Measurements from ENCODE around the gene EGFL7. TPM values are rescaled to one million over a fixed set of nuclear protein-coding genes. Genes with fewer than 3 reads are reported as not detected.

Gene EGFL7
- total RNA-seq, 1 donor from 2014 or later, result 56.2 TPM

DNA sequence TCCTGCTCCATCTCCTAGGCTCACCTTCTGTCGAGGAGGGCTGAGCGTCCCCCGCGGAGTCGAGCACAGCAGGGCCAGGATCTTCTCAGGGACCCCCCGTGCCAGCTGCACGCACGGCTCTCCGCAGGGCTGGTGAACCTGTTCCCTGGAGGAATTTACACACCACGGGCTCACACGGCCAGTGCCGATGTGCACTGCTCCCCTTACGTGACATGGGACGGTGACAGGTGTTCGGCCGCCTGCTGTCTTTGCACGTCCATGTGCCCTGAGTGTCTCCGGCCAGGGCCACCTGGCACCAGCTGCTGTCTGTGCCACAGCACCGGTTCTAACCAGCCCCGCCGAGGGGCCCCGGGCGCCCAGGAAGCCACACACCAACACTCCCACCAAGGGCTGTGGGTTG is 33.2 kb downstream of the EGFL7 start:
- Histone ChIP-seq H3K27me3 (ENCODE audit: control insufficient read depth, insufficient read depth, low read length) (peaks cover 6% of the 10 kb centered on the region), H3K36me3 (ENCODE audit: control insufficient read depth, insufficient read depth, low read length) (no peaks in the 10 kb centered on the region), H3K4me3 (ENCODE audit: low read depth, low read length) (no peak overlapping the region)
- TF ChIP-seq, protein P1, sequence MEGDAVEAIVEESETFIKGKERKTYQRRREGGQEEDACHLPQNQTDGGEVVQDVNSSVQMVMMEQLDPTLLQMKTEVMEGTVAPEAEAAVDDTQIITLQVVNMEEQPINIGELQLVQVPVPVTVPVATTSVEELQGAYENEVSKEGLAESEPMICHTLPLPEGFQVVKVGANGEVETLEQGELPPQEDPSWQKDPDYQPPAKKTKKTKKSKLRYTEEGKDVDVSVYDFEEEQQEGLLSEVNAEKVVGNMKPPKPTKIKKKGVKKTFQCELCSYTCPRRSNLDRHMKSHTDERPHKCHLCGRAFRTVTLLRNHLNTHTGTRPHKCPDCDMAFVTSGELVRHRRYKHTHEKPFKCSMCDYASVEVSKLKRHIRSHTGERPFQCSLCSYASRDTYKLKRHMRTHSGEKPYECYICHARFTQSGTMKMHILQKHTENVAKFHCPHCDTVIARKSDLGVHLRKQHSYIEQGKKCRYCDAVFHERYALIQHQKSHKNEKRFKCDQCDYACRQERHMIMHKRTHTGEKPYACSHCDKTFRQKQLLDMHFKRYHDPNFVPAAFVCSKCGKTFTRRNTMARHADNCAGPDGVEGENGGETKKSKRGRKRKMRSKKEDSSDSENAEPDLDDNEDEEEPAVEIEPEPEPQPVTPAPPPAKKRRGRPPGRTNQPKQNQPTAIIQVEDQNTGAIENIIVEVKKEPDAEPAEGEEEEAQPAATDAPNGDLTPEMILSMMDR (IDR thresholded peaks at IDR 0.05; ENCODE audit: insufficient read depth, low read length, poor library complexity, severe bottlenecking), result no peak
- DNase-seq (ENCODE audit: low read depth), result no peak

DNA sequence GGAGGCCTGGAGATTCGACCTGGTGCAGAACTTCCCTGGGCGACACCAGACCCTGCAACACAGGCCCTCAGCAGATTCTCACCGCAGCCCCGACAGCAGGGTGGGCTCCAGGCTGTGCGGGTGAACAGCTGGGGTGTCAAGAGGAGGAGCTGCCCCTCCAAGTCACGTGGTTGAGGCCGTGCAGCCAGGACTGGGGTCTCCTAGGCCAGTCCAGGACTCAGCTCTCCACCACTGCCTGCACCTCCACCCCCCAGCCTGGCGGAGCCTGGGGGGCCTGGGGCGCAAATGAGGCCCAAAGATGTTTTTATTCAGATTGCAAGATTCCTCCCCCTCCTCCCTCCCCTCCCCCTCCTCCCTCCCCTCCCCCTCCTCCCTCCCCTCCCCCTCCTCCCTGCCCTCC is 33.8 kb downstream of the EGFL7 start:
- TF ChIP-seq, protein P1 (IDR thresholded peaks at IDR 0.05; ENCODE audit: insufficient read depth, low read length, poor library complexity, severe bottlenecking), result no peak
- Histone ChIP-seq H3K27me3 (ENCODE audit: control insufficient read depth, insufficient read depth, low read length) (peaks cover 11% of the 10 kb centered on the region), H3K4me3 (ENCODE audit: low read depth, low read length) (no peak overlapping the region), H3K36me3 (ENCODE audit: control insufficient read depth, insufficient read depth, low read length) (no peaks in the 10 kb centered on the region)
- DNase-seq (ENCODE audit: low read depth), result no peak

DNA sequence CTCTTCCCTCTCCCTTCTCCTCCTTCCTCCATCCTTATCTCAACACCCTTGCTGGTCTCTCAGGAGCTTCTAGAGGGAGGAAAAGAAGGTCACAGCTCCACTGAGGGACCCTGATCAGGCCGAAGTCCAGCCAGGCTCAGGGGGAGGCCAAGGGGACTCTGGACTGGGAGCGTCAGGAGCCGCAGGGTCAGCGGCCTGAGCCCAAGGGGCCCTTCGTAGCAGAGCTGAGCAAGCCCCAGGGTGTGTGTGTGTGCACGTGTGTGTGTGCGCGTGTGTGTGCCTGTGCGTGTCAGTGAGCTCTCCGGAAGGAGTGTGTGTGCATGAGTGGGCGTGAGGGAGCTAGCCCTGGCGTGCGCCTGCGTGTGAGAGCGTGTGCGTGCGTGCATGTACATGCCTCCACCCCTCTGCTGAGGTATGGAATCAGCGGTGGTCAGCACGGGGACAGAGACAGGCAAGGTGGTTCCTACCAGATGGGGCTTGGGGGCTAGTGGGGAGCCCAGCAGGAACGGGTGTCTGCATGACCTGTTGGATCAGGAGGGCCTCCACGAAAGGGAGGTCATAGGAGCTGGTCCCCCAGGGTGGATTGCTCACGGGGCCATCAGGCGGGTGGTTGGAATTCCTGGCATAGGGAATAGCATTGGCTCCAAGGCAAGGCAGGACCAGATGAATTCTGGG is 34.6 kb downstream of the EGFL7 start:
- TF ChIP-seq, protein P1 (IDR thresholded peaks at IDR 0.05; ENCODE audit: insufficient read depth, low read length, poor library complexity, severe bottlenecking), result no peak
- Histone ChIP-seq H3K4me3 (ENCODE audit: low read depth, low read length) (no peak overlapping the region), H3K27me3 (ENCODE audit: control insufficient read depth, insufficient read depth, low read length) (peaks cover 14% of the 10 kb centered on the region), H3K36me3 (ENCODE audit: control insufficient read depth, insufficient read depth, low read length) (no peaks in the 10 kb centered on the region)
- DNase-seq (ENCODE audit: low read depth), result no peak

DNA sequence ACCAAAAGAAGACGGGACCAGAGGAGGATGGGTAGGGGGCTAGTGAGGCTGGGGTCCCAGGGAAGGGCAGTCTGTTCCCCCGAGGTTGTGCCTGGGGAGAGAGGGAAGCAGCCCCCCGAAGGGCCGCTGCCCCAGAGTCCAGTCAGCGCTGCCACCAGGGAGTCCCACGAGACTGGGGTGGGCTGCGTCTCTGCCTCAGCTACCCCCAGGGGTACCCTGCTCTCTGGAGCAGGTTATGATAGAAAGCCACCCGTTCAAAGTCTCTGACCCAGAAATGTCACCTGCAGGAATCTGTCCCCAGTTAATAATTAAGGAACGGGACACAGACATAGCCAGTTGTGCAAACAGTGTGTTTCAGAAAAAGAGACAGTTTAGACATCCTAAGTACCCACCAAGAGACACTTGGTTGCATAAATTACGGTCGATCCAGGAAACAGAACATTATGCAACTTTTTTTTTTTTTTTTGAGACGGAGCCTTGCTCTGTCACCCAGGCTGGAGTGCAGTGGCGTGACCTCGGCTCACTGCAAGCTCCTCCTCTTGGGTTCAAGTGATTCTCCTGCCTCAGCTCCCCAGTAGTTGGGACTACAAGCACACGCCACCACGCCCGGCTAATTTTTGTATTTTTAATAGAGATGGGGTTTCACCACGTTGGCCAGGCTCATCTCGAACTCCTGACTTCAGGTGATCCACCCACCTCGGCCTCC is 35.3 kb downstream of the EGFL7 start:
- Histone ChIP-seq H3K36me3 (ENCODE audit: control insufficient read depth, insufficient read depth, low read length) (no peaks in the 10 kb centered on the region), H3K27me3 (ENCODE audit: control insufficient read depth, insufficient read depth, low read length) (peaks cover 14% of the 10 kb centered on the region), H3K4me3 (ENCODE audit: low read depth, low read length) (no peak overlapping the region)
- TF ChIP-seq, protein P1 (IDR thresholded peaks at IDR 0.05; ENCODE audit: insufficient read depth, low read length, poor library complexity, severe bottlenecking), result no peak
- no peak for DNase-seq (ENCODE audit: low read depth)

DNA sequence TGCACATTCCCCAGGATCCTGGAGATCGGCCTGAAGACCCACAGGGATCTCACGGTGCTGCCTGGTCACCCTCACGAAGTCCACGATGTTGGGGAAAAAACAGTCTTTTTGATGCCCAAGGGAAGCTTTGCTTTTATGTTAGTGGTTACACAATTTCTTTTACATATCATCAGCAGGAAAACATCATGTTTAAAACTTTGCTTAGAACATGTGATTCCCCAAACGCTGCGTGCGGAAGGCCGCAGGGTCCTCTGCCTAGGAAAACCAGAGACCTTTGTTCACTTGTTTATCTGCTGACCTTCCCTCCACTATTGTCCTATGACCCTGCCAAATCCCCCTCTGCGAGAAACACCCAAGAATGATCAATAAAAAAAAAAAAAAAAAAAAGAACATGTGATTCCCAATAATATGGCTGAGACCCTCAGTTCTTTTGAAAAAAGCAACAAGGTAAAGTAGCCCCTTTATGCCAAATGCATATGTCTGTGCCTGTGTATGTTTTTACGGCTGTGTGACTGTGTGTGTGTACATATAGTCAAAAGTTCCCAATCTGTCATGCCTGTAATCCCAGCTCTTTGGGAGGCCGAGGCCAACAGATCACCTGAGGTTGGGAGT is 36.0 kb downstream of the EGFL7 start:
- TF ChIP-seq, protein P1 (IDR thresholded peaks at IDR 0.05; ENCODE audit: insufficient read depth, low read length, poor library complexity, severe bottlenecking), result no peak
- Histone ChIP-seq H3K4me3 (ENCODE audit: low read depth, low read length) (no peak overlapping the region), H3K27me3 (ENCODE audit: control insufficient read depth, insufficient read depth, low read length) (peaks cover 14% of the 10 kb centered on the region), H3K36me3 (ENCODE audit: control insufficient read depth, insufficient read depth, low read length) (no peaks in the 10 kb centered on the region)
- DNase-seq (ENCODE audit: low read depth), result no peak

All from kidney epithelial cell (primary cell).